Fibroblast of lung (primary cell): ENCODE results near the gene SCLT1. TPM values are rescaled to one million over a fixed set of nuclear protein-coding genes. Genes with fewer than 3 reads are reported as not detected.

ENCODE experiments used
- DNase-seq, 2 donors: peaks; one replicate each; pipeline versions ENCODE4 v3.0.0 to v3.0.0-alpha.2; 2010; ENCODE audit warnings: low read depth in 2 of 2
- H2AFZ ChIP-seq: 2 replicates; pipeline ENCODE4 v1.5.1; 2012; ENCODE audit warnings: low read length, control low read depth, inconsistent platforms
- H3K27ac ChIP-seq: 2 replicates; pipeline ENCODE4 v1.5.1; 2011; ENCODE audit warnings: low read length, control low read depth; ENCODE audit not compliant: insufficient read depth
- H3K27me3 ChIP-seq: 2 replicates; pipeline ENCODE4 v1.5.1; 2011; ENCODE audit warnings: mild to moderate bottlenecking, low read length; ENCODE audit not compliant: control insufficient read depth, insufficient read depth
- H3K36me3 ChIP-seq: 2 replicates; pipeline ENCODE4 v1.5.1; 2011; ENCODE audit warnings: low read length; ENCODE audit not compliant: control insufficient read depth, insufficient read depth
- H3K4me1 ChIP-seq: 2 replicates; pipeline ENCODE4 v1.5.1; 2011; ENCODE audit warnings: low read length; ENCODE audit not compliant: control insufficient read depth, insufficient read depth; ENCODE audit errors: extremely low read depth
- H3K4me2 ChIP-seq: 2 replicates; pipeline ENCODE4 v1.5.1; 2011; ENCODE audit warnings: low read length, control low read depth; ENCODE audit not compliant: insufficient read depth; ENCODE audit errors: extremely low read depth
- H3K4me3 ChIP-seq, 4 experiments: fragments of 200-600 bp in 1 of 4; sonication (generic) in 1 of 4; replicated peaks in 1 of 4; 2 replicates each; pipeline ENCODE4 v1.5.1; 2011 to 2016; ENCODE audit warnings: low read length in 4 of 4, low read depth in 3 of 4, mild to moderate bottlenecking in 3 of 4, control low read depth in 2 of 4, inconsistent platforms in 1 of 4, mixed read lengths in 1 of 4; ENCODE audit not compliant: insufficient read depth in 1 of 4; ENCODE audit errors: control extremely low read depth in 1 of 4
- H3K79me2 ChIP-seq: 2 replicates; pipeline ENCODE4 v1.5.1; 2012; ENCODE audit warnings: mild to moderate bottlenecking, low read length, inconsistent platforms; ENCODE audit not compliant: control insufficient read depth, insufficient read depth
- H3K9ac ChIP-seq: 2 replicates; pipeline ENCODE4 v1.5.1; 2011; ENCODE audit warnings: mild to moderate bottlenecking, low read length, control low read depth; ENCODE audit not compliant: insufficient read depth
- H3K9me3 ChIP-seq: 2 replicates; pipeline ENCODE4 v1.5.1; 2012; ENCODE audit warnings: low read depth, low read length; ENCODE audit not compliant: control insufficient read depth, insufficient read depth
- H4K20me1 ChIP-seq: 2 replicates; pipeline ENCODE4 v1.5.1; 2011; ENCODE audit warnings: low read length; ENCODE audit not compliant: control insufficient read depth, insufficient read depth; ENCODE audit errors: extremely low read depth
- EZH2 ChIP-seq: IDR thresholded peaks from 2 replicates; pipeline ENCODE4 v1.5.1; 2012; ENCODE audit warnings: low read length, control low read depth, mild to moderate bottlenecking; ENCODE audit errors: missing control alignments
- polyA plus RNA-seq, 2 donors: library from polyadenylated mRNA; depleted of rRNA in 1 of 2; stranded (reverse) in 1 of 2; unstranded in 1 of 2; fragments of >200 nt; gene quantifications; 2 replicates each; pipeline ENCODE4 v1.2.1, GENCODE V29; 2011 to 2012; ENCODE audit warnings: missing spikeins in 1 of 2
- total RNA-seq: library from RNA; depleted of rRNA; stranded (reverse); fragments of >200 nt; gene quantifications from 2 replicates; pipeline ENCODE4 v1.2.1, GENCODE V29; 2014
- TF ChIP-seq, protein P1 (sequence below), 2 donors: IDR thresholded peaks in 1 of 2; conservative IDR thresholded peaks in 1 of 2; 1 replicate in 1 of 2; 2 replicates in 1 of 2; pipeline ENCODE4 v1.5.1; 2011 to 2012; ENCODE audit warnings: low read length in 2 of 2, control low read depth in 1 of 2, inconsistent platforms in 1 of 2, low read depth in 1 of 2, mild to moderate bottlenecking in 1 of 2

Gene SCLT1
- total and polyA plus RNA-seq, 2 donors (not counting 1 experiment from before 2014, with no cell fraction given): 8.8 to 16.2 TPM

DNA sequence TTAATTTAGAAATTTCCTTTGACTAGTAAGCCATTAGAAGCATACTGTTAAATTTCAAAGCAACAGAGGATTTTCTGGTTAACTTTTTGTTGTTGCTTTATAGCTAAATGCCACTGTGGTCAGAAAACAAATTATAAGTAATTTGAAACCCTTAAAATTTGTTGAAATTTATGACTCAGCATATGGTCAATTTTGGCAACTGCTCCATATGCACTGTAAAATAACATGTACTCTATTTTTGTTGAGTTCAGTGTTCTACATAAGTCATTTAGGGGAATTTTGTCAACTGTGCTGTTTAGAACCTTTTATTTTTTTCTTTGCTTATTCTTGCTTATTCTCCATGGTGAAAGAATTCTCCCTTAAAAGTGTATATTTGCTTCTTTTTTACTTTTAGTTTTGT, 28.6 kb downstream of the SCLT1 start:
- no peak for TF ChIP-seq EZH2
- TF ChIP-seq, protein P1, sequence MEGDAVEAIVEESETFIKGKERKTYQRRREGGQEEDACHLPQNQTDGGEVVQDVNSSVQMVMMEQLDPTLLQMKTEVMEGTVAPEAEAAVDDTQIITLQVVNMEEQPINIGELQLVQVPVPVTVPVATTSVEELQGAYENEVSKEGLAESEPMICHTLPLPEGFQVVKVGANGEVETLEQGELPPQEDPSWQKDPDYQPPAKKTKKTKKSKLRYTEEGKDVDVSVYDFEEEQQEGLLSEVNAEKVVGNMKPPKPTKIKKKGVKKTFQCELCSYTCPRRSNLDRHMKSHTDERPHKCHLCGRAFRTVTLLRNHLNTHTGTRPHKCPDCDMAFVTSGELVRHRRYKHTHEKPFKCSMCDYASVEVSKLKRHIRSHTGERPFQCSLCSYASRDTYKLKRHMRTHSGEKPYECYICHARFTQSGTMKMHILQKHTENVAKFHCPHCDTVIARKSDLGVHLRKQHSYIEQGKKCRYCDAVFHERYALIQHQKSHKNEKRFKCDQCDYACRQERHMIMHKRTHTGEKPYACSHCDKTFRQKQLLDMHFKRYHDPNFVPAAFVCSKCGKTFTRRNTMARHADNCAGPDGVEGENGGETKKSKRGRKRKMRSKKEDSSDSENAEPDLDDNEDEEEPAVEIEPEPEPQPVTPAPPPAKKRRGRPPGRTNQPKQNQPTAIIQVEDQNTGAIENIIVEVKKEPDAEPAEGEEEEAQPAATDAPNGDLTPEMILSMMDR (conservative IDR thresholded peaks at IDR 0.05 in 1 of 2, IDR thresholded peaks at IDR 0.05 in 1 of 2; ENCODE audit: low read depth in 1 of 2, low read length in 2 of 2): no peak
- no peaks in the 10 kb centered on the region for H3K36me3 ChIP-seq
- H3K4me2 ChIP-seq: peak overlapping the region; percentile 29
- H3K4me1 ChIP-seq: peaks cover 4% of the 10 kb centered on the region
- H3K4me3 ChIP-seq: no peak overlapping the region
- no peak overlapping the region for H2AFZ ChIP-seq
- no peaks in the 10 kb centered on the region for H3K79me2 ChIP-seq
- no peaks in the 10 kb centered on the region for H3K9me3 ChIP-seq
- H3K27me3 ChIP-seq: no peaks in the 10 kb centered on the region
- no peak overlapping the region for H3K9ac ChIP-seq
- peak; percentile 76 to 91 for DNase-seq
- H4K20me1 ChIP-seq: no peaks in the 10 kb centered on the region
- H3K27ac ChIP-seq: no peak overlapping the region

DNA sequence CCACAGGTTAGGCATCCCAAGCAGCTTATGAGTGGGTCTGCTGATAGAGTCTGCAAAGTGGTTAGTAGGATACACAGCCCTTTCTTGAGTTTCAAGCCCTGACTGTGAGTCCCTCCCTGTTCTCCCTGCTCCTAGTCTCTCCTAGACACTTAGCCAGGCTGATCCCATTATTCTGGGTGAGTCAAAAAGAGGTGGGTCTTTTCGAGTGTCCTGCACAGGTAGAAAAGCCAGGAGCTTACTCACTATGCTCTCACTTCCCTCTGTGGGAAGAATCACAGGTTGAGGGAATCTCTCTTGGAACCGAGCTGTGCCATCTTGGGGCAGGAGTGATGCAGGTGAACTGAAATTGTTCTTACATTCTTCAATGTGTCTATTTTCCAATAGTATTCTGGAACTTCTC, 29.7 kb downstream of the SCLT1 start:
- peaks cover 4% of the 10 kb centered on the region for H3K4me1 ChIP-seq
- H4K20me1 ChIP-seq: no peaks in the 10 kb centered on the region
- no peak overlapping the region for H3K4me2 ChIP-seq
- H3K36me3 ChIP-seq: no peaks in the 10 kb centered on the region
- TF ChIP-seq, protein P1 (conservative IDR thresholded peaks at IDR 0.05 in 1 of 2, IDR thresholded peaks at IDR 0.05 in 1 of 2; ENCODE audit: low read depth in 1 of 2, low read length in 2 of 2): no peak
- no peak for TF ChIP-seq EZH2
- no peak overlapping the region for H2AFZ ChIP-seq
- H3K4me3 ChIP-seq: no peak overlapping the region
- no peaks in the 10 kb centered on the region for H3K9me3 ChIP-seq
- no peaks in the 10 kb centered on the region for H3K27me3 ChIP-seq
- DNase-seq: no peak
- no peak overlapping the region for H3K27ac ChIP-seq
- no peaks in the 10 kb centered on the region for H3K79me2 ChIP-seq
- H3K9ac ChIP-seq: no peak overlapping the region

DNA sequence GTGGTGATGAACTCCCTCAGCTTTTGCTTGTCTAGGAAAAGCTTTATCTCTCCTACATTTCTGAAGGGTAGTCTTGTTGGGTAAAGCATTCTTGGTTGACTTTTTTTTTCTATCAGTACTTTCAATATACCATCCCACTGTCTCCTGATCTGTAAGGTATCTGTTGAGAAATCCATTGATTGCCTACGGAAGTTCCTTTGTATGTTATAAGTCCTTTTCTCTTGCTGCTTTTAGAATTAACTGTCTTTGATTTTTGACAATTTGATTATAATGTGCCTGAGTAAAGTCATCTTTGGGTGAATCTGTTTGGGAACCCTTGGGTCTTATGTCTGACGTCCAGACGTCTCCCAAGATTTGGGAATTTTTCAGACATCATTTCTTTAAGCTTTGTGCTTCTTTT, 30.8 kb downstream of the SCLT1 start:
- H2AFZ ChIP-seq: no peak overlapping the region
- H3K4me1 ChIP-seq: peaks cover 4% of the 10 kb centered on the region
- no peaks in the 10 kb centered on the region for H4K20me1 ChIP-seq
- H3K79me2 ChIP-seq: no peaks in the 10 kb centered on the region
- H3K9ac ChIP-seq: no peak overlapping the region
- H3K4me3 ChIP-seq: no peak overlapping the region
- H3K9me3 ChIP-seq: no peaks in the 10 kb centered on the region
- no peaks in the 10 kb centered on the region for H3K36me3 ChIP-seq
- TF ChIP-seq, protein P1 (conservative IDR thresholded peaks at IDR 0.05 in 1 of 2, IDR thresholded peaks at IDR 0.05 in 1 of 2; ENCODE audit: low read depth in 1 of 2, low read length in 2 of 2): no peak
- no peak for TF ChIP-seq EZH2
- H3K27me3 ChIP-seq: no peaks in the 10 kb centered on the region
- H3K4me2 ChIP-seq: no peak overlapping the region
- no peak overlapping the region for H3K27ac ChIP-seq
- no peak for DNase-seq
